Kidney (tissue), 22 donors: ENCODE measurements around the gene HIVEP3. TPM values are rescaled to one million over a fixed set of nuclear protein-coding genes. Genes with fewer than 3 reads are reported as not detected.

Source experiments
- DNase-seq, 5 donors: peaks; one replicate each; pipeline ENCODE4 v3.0.0-alpha.2; 2013 to 2020
- FAIRE-seq: peaks from 2 replicates; lab custom pipeline; 2012; peaks lifted over from hg19 to GRCh38; lab: Jason Lieb, UNC
- H3K27ac ChIP-seq, 2 donors: one replicate each; pipeline ENCODE4 v1.7.0; 2013; ENCODE audit warnings: low read depth in 2 of 2, low read length in 2 of 2, inconsistent platforms in 1 of 2
- H3K27me3 ChIP-seq: one replicate; pipeline ENCODE4 v1.7.1; 2013; ENCODE audit warnings: low read length, inconsistent platforms; ENCODE audit not compliant: control insufficient read depth, insufficient read depth
- H3K36me3 ChIP-seq, 3 donors: one replicate each; pipeline versions ENCODE4 v1.7.0 to v1.7.1; 2013; ENCODE audit warnings: low read length in 3 of 3, control low read depth in 1 of 3, inconsistent platforms in 1 of 3; ENCODE audit not compliant: insufficient read depth in 3 of 3, control insufficient read depth in 2 of 3
- H3K4me1 ChIP-seq, 3 donors: one replicate each; pipeline versions ENCODE4 v1.7.0 to v1.7.1; 2013; ENCODE audit warnings: low read length in 3 of 3, inconsistent platforms in 1 of 3, low read depth in 1 of 3; ENCODE audit not compliant: control insufficient read depth in 2 of 3, insufficient read depth in 2 of 3
- H3K4me3 ChIP-seq, 3 donors: one replicate each; pipeline versions ENCODE4 v1.7.0 to v1.8.1; 2013; ENCODE audit warnings: low read length in 3 of 3, control low read depth in 1 of 3, inconsistent platforms in 1 of 3
- H3K9ac ChIP-seq, 3 donors: one replicate each; pipeline versions ENCODE4 v1.7.0 to v1.7.1; 2013; ENCODE audit warnings: low read length in 3 of 3, control low read depth in 1 of 3, inconsistent platforms in 1 of 3
- H3K9me3 ChIP-seq, 3 donors: one replicate each; pipeline versions ENCODE4 v1.7.0 to v1.7.1; 2013; ENCODE audit warnings: low read length in 3 of 3, control low read depth in 1 of 3, inconsistent platforms in 1 of 3; ENCODE audit not compliant: control insufficient read depth in 2 of 3, insufficient read depth in 1 of 3
- CTCF ChIP-seq: IDR thresholded peaks from 3 replicates; pipeline ENCODE4 v1.5.1; 2012; ENCODE audit warnings: mild to moderate bottlenecking, moderate library complexity, borderline replicate concordance; ENCODE audit not compliant: insufficient read depth; ENCODE audit errors: extremely low read depth
- intact Hi-C: fragments of 100-400 bp; cut with DNase I; formaldehyde crosslinking; loops from one replicate; pipeline ENCODE4 v1.11.1; 2022
- long read RNA-seq, 10 donors: library from polyadenylated mRNA in 1 of 10; unstranded in 1 of 10; transcript quantifications; one replicate each; pipeline ENCODE4 v2.0.0 and lab custom pipeline, GENCODE V29; 2021 to 2026
- polyA plus RNA-seq: library from polyadenylated mRNA; stranded (reverse); fragments of 350-450 nt; fragmentation: Illumina TruSeq; extraction: RNeasy Lipid Tissue Mini Kit (QIAGEN cat#74804); gene quantifications from one replicate; pipeline ENCODE4 v1.2.3, GENCODE V29; 2014; ENCODE audit warnings: low read depth, low replicate concordance; ENCODE audit not compliant: insufficient read depth
- total RNA-seq: library from RNA; stranded (reverse); fragmentation: NEBNext Ultra II Directional; extraction: Animal tissue kit (Norgen Biotek cat#: 25700); gene quantifications from one replicate; pipeline ENCODE4 v1.2.1, GENCODE V29; 2021
- donor health status: control.
- donor health status: control.
- donor health status: control.
- donor health status: control.
- donor health status: control.
- donor health status: DM: yes; HTN: yes; CAD: no.
- donor health status: Normal renal cell carcinoma (clear cell type).

The HIVEP3 gene
- total RNA-seq (11.0 TPM), polyA plus RNA-seq (3.5 TPM)
- long read RNA-seq, donor 1, result 0 reads
- long read RNA-seq, donor 2, partial matches to known transcripts, result 0 of 1 reads
- long read RNA-seq, donor 2, other reads (novel, unspliced or antisense), result 0 of 1 reads
- long read RNA-seq, donor 3, result 0 reads
- long read RNA-seq, donor 4, result 0 reads
- long read RNA-seq, donor 5, result 0 reads
- long read RNA-seq, donor 6, result 0 reads
- long read RNA-seq, donor 7, partial matches to known transcripts, result 2 of 11 reads
- long read RNA-seq, donor 7, other reads (novel, unspliced or antisense), result 9 of 11 reads
- long read RNA-seq, donor 8, result 0 reads
- long read RNA-seq, donor 9, partial matches to known transcripts, result 0 of 1 reads
- long read RNA-seq, donor 9, other reads (novel, unspliced or antisense), result 0 of 1 reads
- long read RNA-seq, donor 10, result 0 reads

- no peaks in the 10 kb centered on the region for H3K9me3 ChIP-seq
- FAIRE-seq, result no peak
These were observed at the start of gene HIVEP3 for GRCh38 chr1:41918450-41919043. Gene HIVEP3 (minus strand): TSS chr1:41918922.

GRCh38 chr1:41964400-41964799, 45.7 kb upstream of the HIVEP3 start:
- no peak for DNase-seq
- H3K36me3 ChIP-seq, result no peaks in the 10 kb centered on the region
- FAIRE-seq, result no peak
- H3K4me3 ChIP-seq, result no peak overlapping the region
- no peaks in the 10 kb centered on the region for H3K4me1 ChIP-seq
- no peak overlapping the region for H3K9ac ChIP-seq
- no peak for TF ChIP-seq CTCF
- peaks cover 0 to 4% (median 0%) of the 10 kb centered on the region in 3 donors for H3K9me3 ChIP-seq
- H3K27me3 ChIP-seq, result no peaks in the 10 kb centered on the region
- H3K27ac ChIP-seq, result no peak overlapping the region
- intact Hi-C loops, result no loop called here

More at GRCh38 chr1:41918450-41919043, at the start of gene HIVEP3:
- no peaks in the 10 kb centered on the region for H3K36me3 ChIP-seq
- no peak for TF ChIP-seq CTCF
- H3K9ac ChIP-seq, result peak within 1 kb of the TSS; percentile 31 to 74 (median 56)
- no peaks in the 10 kb centered on the region for H3K27me3 ChIP-seq
- peak within 1 kb of the TSS; percentile 56 to 83 (median 81) for H3K4me3 ChIP-seq
- H3K4me1 ChIP-seq, result peaks cover 0 to 23% (median 22%) of the 10 kb centered on the region in 3 donors
- no peak within 1 kb of the TSS for H3K27ac ChIP-seq
- peak in 1 of 5 donors; percentile 58 for DNase-seq
- intact Hi-C loops, result no loop called here

GRCh38 chr1:41963636-41964035, 44.9 kb upstream of the HIVEP3 start:
- intact Hi-C loops, result no loop called here
- TF ChIP-seq CTCF, result no peak
- Histone ChIP-seq H3K36me3 (no peaks in the 10 kb centered on the region), H3K4me1 (no peaks in the 10 kb centered on the region), H3K4me3 (no peak overlapping the region), H3K9me3 (no peaks in the 10 kb centered on the region), H3K27me3 (no peaks in the 10 kb centered on the region), H3K9ac (no peak overlapping the region), H3K27ac (no peak overlapping the region)
- DNase-seq (no peak), FAIRE-seq (no peak)
